ENCODE results near the gene COQ5. TPM values are rescaled to one million over a fixed set of nuclear protein-coding genes. Genes with fewer than 3 reads are reported as not detected.

COQ5 gene
- total RNA-seq, 1 experiment from 2014 or later: 35.1 TPM

DNA sequence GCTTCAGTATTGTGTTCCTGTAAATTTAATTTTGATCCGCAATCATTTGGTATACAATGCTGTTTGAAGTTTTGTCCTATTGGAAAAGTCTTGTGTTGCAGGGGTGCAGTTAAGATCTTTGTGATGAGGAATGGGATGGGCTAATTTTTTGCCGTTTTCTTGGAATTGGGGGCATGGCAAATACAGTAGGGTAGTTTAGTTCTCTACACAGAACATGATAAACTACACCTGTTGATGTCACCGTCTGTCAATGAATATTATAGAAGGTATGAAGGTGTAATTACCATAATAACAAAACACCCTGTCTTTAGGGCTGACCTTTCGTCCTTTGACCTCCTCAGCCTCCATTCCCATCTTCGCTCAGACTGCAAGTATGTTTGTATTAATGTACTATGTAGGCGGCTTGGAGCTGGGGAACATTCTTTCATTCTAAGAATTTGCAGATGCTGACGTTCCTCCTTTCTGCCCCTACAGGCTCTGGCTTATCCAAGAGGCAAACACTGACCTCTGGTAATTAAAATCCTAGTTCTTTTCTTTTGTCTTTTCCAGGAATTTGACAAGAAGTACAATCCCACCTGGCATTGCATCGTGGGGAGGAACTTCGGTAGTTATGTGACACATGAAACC is 31.3 kb downstream of the COQ5 start (continued):
- TF ChIP-seq, protein P1, sequence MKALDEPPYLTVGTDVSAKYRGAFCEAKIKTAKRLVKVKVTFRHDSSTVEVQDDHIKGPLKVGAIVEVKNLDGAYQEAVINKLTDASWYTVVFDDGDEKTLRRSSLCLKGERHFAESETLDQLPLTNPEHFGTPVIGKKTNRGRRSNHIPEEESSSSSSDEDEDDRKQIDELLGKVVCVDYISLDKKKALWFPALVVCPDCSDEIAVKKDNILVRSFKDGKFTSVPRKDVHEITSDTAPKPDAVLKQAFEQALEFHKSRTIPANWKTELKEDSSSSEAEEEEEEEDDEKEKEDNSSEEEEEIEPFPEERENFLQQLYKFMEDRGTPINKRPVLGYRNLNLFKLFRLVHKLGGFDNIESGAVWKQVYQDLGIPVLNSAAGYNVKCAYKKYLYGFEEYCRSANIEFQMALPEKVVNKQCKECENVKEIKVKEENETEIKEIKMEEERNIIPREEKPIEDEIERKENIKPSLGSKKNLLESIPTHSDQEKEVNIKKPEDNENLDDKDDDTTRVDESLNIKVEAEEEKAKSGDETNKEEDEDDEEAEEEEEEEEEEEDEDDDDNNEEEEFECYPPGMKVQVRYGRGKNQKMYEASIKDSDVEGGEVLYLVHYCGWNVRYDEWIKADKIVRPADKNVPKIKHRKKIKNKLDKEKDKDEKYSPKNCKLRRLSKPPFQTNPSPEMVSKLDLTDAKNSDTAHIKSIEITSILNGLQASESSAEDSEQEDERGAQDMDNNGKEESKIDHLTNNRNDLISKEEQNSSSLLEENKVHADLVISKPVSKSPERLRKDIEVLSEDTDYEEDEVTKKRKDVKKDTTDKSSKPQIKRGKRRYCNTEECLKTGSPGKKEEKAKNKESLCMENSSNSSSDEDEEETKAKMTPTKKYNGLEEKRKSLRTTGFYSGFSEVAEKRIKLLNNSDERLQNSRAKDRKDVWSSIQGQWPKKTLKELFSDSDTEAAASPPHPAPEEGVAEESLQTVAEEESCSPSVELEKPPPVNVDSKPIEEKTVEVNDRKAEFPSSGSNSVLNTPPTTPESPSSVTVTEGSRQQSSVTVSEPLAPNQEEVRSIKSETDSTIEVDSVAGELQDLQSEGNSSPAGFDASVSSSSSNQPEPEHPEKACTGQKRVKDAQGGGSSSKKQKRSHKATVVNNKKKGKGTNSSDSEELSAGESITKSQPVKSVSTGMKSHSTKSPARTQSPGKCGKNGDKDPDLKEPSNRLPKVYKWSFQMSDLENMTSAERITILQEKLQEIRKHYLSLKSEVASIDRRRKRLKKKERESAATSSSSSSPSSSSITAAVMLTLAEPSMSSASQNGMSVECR (CRISPR knock-in tag; IDR thresholded peaks at IDR 0.05; ENCODE audit: borderline replicate concordance): no peak
- TF ChIP-seq, protein P2, sequence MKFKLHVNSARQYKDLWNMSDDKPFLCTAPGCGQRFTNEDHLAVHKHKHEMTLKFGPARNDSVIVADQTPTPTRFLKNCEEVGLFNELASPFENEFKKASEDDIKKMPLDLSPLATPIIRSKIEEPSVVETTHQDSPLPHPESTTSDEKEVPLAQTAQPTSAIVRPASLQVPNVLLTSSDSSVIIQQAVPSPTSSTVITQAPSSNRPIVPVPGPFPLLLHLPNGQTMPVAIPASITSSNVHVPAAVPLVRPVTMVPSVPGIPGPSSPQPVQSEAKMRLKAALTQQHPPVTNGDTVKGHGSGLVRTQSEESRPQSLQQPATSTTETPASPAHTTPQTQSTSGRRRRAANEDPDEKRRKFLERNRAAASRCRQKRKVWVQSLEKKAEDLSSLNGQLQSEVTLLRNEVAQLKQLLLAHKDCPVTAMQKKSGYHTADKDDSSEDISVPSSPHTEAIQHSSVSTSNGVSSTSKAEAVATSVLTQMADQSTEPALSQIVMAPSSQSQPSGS (CRISPR knock-in tag; IDR thresholded peaks at IDR 0.05; ENCODE audit: borderline replicate concordance, low read depth): no peak
- TF ChIP-seq SOX15 (CRISPR knock-in tag; IDR thresholded peaks at IDR 0.05): no peak
- TF ChIP-seq ZNF671 (CRISPR knock-in tag; IDR thresholded peaks at IDR 0.05): no peak
- TF ChIP-seq, protein P3, sequence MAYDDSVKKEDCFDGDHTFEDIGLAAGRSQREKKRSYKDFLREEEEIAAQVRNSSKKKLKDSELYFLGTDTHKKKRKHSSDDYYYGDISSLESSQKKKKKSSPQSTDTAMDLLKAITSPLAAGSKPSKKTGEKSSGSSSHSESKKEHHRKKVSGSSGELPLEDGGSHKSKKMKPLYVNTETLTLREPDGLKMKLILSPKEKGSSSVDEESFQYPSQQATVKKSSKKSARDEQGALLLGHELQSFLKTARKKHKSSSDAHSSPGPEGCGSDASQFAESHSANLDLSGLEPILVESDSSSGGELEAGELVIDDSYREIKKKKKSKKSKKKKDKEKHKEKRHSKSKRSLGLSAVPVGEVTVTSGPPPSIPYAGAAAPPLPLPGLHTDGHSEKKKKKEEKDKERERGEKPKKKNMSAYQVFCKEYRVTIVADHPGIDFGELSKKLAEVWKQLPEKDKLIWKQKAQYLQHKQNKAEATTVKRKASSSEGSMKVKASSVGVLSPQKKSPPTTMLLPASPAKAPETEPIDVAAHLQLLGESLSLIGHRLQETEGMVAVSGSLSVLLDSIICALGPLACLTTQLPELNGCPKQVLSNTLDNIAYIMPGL (CRISPR knock-in tag; IDR thresholded peaks at IDR 0.05): no peak
- no peak for TF ChIP-seq FOXJ3 (CRISPR knock-in tag; IDR thresholded peaks at IDR 0.05; ENCODE audit: borderline replicate concordance)
- TF ChIP-seq, protein P4, sequence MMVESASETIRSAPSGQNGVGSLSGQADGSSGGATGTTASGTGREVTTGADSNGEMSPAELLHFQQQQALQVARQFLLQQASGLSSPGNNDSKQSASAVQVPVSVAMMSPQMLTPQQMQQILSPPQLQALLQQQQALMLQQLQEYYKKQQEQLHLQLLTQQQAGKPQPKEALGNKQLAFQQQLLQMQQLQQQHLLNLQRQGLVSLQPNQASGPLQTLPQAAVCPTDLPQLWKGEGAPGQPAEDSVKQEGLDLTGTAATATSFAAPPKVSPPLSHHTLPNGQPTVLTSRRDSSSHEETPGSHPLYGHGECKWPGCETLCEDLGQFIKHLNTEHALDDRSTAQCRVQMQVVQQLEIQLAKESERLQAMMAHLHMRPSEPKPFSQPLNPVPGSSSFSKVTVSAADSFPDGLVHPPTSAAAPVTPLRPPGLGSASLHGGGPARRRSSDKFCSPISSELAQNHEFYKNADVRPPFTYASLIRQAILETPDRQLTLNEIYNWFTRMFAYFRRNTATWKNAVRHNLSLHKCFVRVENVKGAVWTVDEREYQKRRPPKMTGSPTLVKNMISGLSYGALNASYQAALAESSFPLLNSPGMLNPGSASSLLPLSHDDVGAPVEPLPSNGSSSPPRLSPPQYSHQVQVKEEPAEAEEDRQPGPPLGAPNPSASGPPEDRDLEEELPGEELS (CRISPR knock-in tag; IDR thresholded peaks at IDR 0.05): no peak
- TF ChIP-seq, protein P5, sequence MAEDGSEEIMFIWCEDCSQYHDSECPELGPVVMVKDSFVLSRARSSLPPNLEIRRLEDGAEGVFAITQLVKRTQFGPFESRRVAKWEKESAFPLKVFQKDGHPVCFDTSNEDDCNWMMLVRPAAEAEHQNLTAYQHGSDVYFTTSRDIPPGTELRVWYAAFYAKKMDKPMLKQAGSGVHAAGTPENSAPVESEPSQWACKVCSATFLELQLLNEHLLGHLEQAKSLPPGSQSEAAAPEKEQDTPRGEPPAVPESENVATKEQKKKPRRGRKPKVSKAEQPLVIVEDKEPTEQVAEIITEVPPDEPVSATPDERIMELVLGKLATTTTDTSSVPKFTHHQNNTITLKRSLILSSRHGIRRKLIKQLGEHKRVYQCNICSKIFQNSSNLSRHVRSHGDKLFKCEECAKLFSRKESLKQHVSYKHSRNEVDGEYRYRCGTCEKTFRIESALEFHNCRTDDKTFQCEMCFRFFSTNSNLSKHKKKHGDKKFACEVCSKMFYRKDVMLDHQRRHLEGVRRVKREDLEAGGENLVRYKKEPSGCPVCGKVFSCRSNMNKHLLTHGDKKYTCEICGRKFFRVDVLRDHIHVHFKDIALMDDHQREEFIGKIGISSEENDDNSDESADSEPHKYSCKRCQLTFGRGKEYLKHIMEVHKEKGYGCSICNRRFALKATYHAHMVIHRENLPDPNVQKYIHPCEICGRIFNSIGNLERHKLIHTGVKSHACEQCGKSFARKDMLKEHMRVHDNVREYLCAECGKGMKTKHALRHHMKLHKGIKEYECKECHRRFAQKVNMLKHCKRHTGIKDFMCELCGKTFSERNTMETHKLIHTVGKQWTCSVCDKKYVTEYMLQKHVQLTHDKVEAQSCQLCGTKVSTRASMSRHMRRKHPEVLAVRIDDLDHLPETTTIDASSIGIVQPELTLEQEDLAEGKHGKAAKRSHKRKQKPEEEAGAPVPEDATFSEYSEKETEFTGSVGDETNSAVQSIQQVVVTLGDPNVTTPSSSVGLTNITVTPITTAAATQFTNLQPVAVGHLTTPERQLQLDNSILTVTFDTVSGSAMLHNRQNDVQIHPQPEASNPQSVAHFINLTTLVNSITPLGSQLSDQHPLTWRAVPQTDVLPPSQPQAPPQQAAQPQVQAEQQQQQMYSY (CRISPR knock-in tag; IDR thresholded peaks at IDR 0.05): no peak

DNA sequence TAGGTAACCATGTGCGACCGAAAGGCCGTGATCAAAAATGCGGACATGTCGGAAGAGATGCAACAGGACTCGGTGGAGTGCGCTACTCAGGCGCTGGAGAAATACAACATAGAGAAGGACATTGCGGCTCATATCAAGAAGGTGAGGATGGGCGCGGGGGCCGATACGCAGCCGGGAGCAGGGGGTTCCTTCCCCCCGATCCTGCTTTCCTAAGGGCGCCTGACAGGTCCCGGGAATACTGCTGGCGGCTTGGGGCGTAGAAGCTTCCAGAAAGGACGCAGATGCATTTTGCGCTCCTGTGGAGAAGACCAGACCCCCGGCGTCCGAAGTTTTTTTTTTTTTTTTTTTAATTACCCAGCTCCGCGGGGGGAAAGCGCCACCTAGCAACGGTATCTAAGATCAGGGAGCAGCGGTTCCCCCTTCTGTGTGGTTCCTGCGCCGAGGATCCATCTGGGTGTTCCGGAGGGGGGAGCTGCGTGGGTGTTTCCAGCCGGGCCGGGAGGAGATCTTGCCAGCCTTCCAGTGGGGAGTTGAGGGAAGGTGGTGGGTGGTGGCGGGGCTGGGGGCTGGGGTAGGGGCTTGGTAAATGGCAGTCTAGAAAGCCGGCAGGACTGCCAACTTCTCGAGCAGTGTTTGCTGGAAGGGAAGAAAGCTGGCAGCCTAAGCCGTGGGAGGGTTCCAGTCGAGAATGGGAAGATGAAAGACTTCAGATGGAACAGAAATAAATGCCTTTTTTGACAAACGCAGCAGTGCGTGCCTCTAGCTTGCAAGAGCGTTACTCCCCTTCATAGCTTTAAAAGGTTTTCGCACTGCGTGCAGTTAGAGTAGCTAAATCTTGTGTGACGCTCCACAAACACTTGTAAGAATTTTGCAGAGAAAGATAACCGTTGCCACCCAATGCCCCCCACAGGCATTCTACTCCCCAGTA is 32.3 kb downstream of the COQ5 start:
- ATAC-seq (peak; percentile 3), DNase-seq (ENCODE audit: low spot score) (peak; percentile 36)
- H3K4me1 Mint-ChIP-seq: peaks cover 33% of the 10 kb centered on the region
- peak overlapping the region; percentile 93 for H3K4me3 Mint-ChIP-seq
- H3K36me3 Mint-ChIP-seq: peaks cover 40% of the 10 kb centered on the region
- ChIA-PET POLR2A (interaction anchor here (0.7 to 2.7 kb wide), 12 partner anchors 8 to 716 kb away, joined by 3 to 13 read pairs (median 6); partner anchors contain the start of genes COQ5, POP5, RNF10 and SRSF9), CTCF (interaction anchor here (0.6 to 2.4 kb wide), 13 partner anchors 8 to 194 kb away, joined by 3 to 22 read pairs (median 6); partner anchors contain the start of genes POP5, SIRT4 and SRSF9)
- H3K27me3 Mint-ChIP-seq (ENCODE audit: low read depth): no peaks in the 10 kb centered on the region
- no peaks in the 10 kb centered on the region for H3K9me3 Mint-ChIP-seq
- peak overlapping the region; percentile 98 for H3K27ac Mint-ChIP-seq
- TF ChIP-seq TCF7 (CRISPR knock-in tag; IDR thresholded peaks at IDR 0.05; ENCODE audit: low read depth) (no peak), JUN (CRISPR knock-in tag; IDR thresholded peaks at IDR 0.05) (no peak)
- TF ChIP-seq, protein P6, sequence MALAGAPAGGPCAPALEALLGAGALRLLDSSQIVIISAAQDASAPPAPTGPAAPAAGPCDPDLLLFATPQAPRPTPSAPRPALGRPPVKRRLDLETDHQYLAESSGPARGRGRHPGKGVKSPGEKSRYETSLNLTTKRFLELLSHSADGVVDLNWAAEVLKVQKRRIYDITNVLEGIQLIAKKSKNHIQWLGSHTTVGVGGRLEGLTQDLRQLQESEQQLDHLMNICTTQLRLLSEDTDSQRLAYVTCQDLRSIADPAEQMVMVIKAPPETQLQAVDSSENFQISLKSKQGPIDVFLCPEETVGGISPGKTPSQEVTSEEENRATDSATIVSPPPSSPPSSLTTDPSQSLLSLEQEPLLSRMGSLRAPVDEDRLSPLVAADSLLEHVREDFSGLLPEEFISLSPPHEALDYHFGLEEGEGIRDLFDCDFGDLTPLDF (CRISPR knock-in tag; IDR thresholded peaks at IDR 0.05): no peak
- TF ChIP-seq, protein P7, sequence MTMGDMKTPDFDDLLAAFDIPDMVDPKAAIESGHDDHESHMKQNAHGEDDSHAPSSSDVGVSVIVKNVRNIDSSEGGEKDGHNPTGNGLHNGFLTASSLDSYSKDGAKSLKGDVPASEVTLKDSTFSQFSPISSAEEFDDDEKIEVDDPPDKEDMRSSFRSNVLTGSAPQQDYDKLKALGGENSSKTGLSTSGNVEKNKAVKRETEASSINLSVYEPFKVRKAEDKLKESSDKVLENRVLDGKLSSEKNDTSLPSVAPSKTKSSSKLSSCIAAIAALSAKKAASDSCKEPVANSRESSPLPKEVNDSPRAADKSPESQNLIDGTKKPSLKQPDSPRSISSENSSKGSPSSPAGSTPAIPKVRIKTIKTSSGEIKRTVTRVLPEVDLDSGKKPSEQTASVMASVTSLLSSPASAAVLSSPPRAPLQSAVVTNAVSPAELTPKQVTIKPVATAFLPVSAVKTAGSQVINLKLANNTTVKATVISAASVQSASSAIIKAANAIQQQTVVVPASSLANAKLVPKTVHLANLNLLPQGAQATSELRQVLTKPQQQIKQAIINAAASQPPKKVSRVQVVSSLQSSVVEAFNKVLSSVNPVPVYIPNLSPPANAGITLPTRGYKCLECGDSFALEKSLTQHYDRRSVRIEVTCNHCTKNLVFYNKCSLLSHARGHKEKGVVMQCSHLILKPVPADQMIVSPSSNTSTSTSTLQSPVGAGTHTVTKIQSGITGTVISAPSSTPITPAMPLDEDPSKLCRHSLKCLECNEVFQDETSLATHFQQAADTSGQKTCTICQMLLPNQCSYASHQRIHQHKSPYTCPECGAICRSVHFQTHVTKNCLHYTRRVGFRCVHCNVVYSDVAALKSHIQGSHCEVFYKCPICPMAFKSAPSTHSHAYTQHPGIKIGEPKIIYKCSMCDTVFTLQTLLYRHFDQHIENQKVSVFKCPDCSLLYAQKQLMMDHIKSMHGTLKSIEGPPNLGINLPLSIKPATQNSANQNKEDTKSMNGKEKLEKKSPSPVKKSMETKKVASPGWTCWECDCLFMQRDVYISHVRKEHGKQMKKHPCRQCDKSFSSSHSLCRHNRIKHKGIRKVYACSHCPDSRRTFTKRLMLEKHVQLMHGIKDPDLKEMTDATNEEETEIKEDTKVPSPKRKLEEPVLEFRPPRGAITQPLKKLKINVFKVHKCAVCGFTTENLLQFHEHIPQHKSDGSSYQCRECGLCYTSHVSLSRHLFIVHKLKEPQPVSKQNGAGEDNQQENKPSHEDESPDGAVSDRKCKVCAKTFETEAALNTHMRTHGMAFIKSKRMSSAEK (CRISPR knock-in tag; IDR thresholded peaks at IDR 0.05; ENCODE audit: borderline replicate concordance): no peak
